Ishikawa (cell line): ENCODE results near the gene CCDC141.

ENCODE experiments used
- CEBPB ChIP-seq: IDR thresholded peaks from 2 replicates; pipeline ENCODE4 v1.6.1; 2012
- CREB1 ChIP-seq: IDR thresholded peaks from 2 replicates; pipeline ENCODE4 v1.6.1; 2012; ENCODE audit warnings: low read depth
- EGR1 ChIP-seq: IDR thresholded peaks from 2 replicates; pipeline ENCODE4 v1.6.1; 2012
- EP300 ChIP-seq: IDR thresholded peaks from 2 replicates; pipeline ENCODE4 v1.6.1; 2012; ENCODE audit warnings: borderline replicate concordance
- FOXM1 ChIP-seq: IDR thresholded peaks from 2 replicates; pipeline ENCODE4 v1.6.1; 2012; ENCODE audit warnings: low read depth, borderline replicate concordance
- MAX ChIP-seq: IDR thresholded peaks from 2 replicates; pipeline ENCODE4 v1.6.1; 2012
- NFIC ChIP-seq: IDR thresholded peaks from 2 replicates; pipeline ENCODE4 v1.6.1; 2012
- RAD21 ChIP-seq: IDR thresholded peaks from 2 replicates; pipeline ENCODE4 v1.6.1; 2012; ENCODE audit warnings: low read depth
- REST ChIP-seq: IDR thresholded peaks from 2 replicates; pipeline ENCODE4 v1.6.1; 2012; ENCODE audit warnings: low read depth, mild to moderate bottlenecking
- TAF1 ChIP-seq: IDR thresholded peaks from 2 replicates; pipeline ENCODE4 v1.6.1; 2012; ENCODE audit warnings: low read depth, mild to moderate bottlenecking
- TCF12 ChIP-seq: IDR thresholded peaks from 2 replicates; pipeline ENCODE4 v1.6.1; 2012; ENCODE audit warnings: low read depth
- TEAD4 ChIP-seq: IDR thresholded peaks from 2 replicates; pipeline ENCODE4 v1.6.1; 2012
- USF1 ChIP-seq: IDR thresholded peaks from 2 replicates; pipeline ENCODE4 v1.6.1; 2012
- YY1 ChIP-seq: IDR thresholded peaks from 2 replicates; pipeline ENCODE4 v1.6.1; 2012; ENCODE audit warnings: low read depth
- ZBTB7A ChIP-seq: IDR thresholded peaks from 2 replicates; pipeline ENCODE4 v1.6.1; 2012; ENCODE audit warnings: low read depth

The CCDC141 gene

GRCh38 chr2:178920916-178921513 is 128.9 kb downstream of the CCDC141 start:
- no peak for TF ChIP-seq TAF1
- no peak for TF ChIP-seq REST
- TF ChIP-seq NFIC: no peak
- no peak for TF ChIP-seq USF1
- TF ChIP-seq EGR1: no peak
- TF ChIP-seq YY1: no peak
- TF ChIP-seq ZBTB7A: no peak
- TF ChIP-seq EP300: no peak
- TF ChIP-seq CREB1: no peak
- TF ChIP-seq FOXM1: no peak
- no peak for TF ChIP-seq TCF12

GRCh38 chr2:178917555-178917954 is 132.4 kb downstream of the CCDC141 start:
- TF ChIP-seq FOXM1 (no peak), USF1 (no peak), CREB1 (no peak), TAF1 (no peak), ZBTB7A (no peak)

- no peak for TF ChIP-seq FOXM1
- TF ChIP-seq TAF1: no peak
- TF ChIP-seq USF1: no peak
- no peak for TF ChIP-seq TCF12
- TF ChIP-seq RAD21: no peak
- no peak for TF ChIP-seq TEAD4
- no peak for TF ChIP-seq REST
- TF ChIP-seq ZBTB7A: no peak
- no peak for TF ChIP-seq MAX
- TF ChIP-seq NFIC: no peak
- no peak for TF ChIP-seq EP300
Measured at GRCh38 chr2:178915423-178916173, 134.3 kb downstream of the CCDC141 start.

GRCh38 chr2:178914259-178914849 is 135.6 kb downstream of the CCDC141 start:
- TF ChIP-seq EGR1: no peak
- no peak for TF ChIP-seq CEBPB
- peak; percentile 79 for TF ChIP-seq RAD21

- TF ChIP-seq CREB1: no peak
- TF ChIP-seq YY1: no peak
- no peak for TF ChIP-seq REST
- no peak for TF ChIP-seq ZBTB7A
- no peak for TF ChIP-seq CEBPB
- TF ChIP-seq RAD21: no peak
- no peak for TF ChIP-seq NFIC
- no peak for TF ChIP-seq EGR1
- TF ChIP-seq USF1: no peak
- TF ChIP-seq TCF12: no peak
- no peak for TF ChIP-seq FOXM1
- no peak for TF ChIP-seq MAX
- TF ChIP-seq TEAD4: no peak
- TF ChIP-seq EP300: no peak
- TF ChIP-seq TAF1: no peak
Measured at GRCh38 chr2:178913049-178913441, 136.9 kb downstream of the CCDC141 start.
